GM23338 (cell line): ENCODE results near the gene NAPA.

Experiments used
- CREB1 ChIP-seq: fragments of 250-450 bp; sonication (Bioruptor Pico); IDR thresholded peaks from 2 replicates; pipeline ENCODE4 v1.5.0; 2020; ENCODE audit warnings: low read depth, mild to moderate bottlenecking, moderate library complexity
- ETS1 ChIP-seq: IDR thresholded peaks from 2 replicates; pipeline ENCODE4 v1.6.1; 2016; ENCODE audit warnings: antibody characterized with exemption
- EZH2 ChIP-seq: fragments of 200-600 bp; sonication (generic); IDR thresholded peaks from one replicate; pipeline ENCODE4 v1.8.0; 2017; ENCODE audit warnings: antibody characterized with exemption, mild to moderate bottlenecking, low read depth; ENCODE audit not compliant: unreplicated experiment
- EZH2phosphoT487 ChIP-seq: fragments of 200-600 bp; sonication (generic); IDR thresholded peaks from one replicate; pipeline ENCODE4 v1.8.1; 2018; ENCODE audit warnings: antibody characterized with exemption; ENCODE audit not compliant: unreplicated experiment
- JUNB ChIP-seq: IDR thresholded peaks from one replicate; pipeline ENCODE4 v1.6.1; 2016; ENCODE audit warnings: antibody characterized with exemption; ENCODE audit not compliant: unreplicated experiment
- NANOG ChIP-seq: IDR thresholded peaks from 2 replicates; pipeline ENCODE4 v1.6.1; 2016; ENCODE audit warnings: antibody characterized with exemption, borderline replicate concordance
- POLR2AphosphoS5 ChIP-seq: IDR thresholded peaks from 2 replicates; pipeline ENCODE4 v1.6.1; 2016; ENCODE audit warnings: antibody characterized with exemption, low read depth
- ZNF114 ChIP-seq: fragments of 250-450 bp; sonication (Bioruptor Pico); IDR thresholded peaks from 2 replicates; pipeline ENCODE4 v1.5.0; 2020; ENCODE audit warnings: mild to moderate bottlenecking, moderate library complexity
- ZNF331 ChIP-seq: fragments of 250-450 bp; sonication (Bioruptor Pico); IDR thresholded peaks from 2 replicates; pipeline ENCODE4 v1.5.0; 2020; ENCODE audit warnings: low read depth, mild to moderate bottlenecking, moderate library complexity
- TF ChIP-seq, protein P1 (sequence below), 2 experiments: fragments of 200-600 bp in 1 of 2; sonication (generic) in 1 of 2; conservative IDR thresholded peaks; 2 replicates each; pipeline versions ENCODE4 v1.5.1 to v1.6.1; 2016 to 2017; ENCODE audit warnings: antibody characterized with exemption in 2 of 2, low read depth in 2 of 2, mild to moderate bottlenecking in 2 of 2, moderate library complexity in 1 of 2
- TF ChIP-seq, protein P2 (sequence below): IDR thresholded peaks from one replicate; pipeline ENCODE4 v1.6.1; 2018; ENCODE audit warnings: antibody characterized with exemption; ENCODE audit not compliant: unreplicated experiment

GRCh38 chr19:47469719-47470118, 45.1 kb downstream of the NAPA start:
- TF ChIP-seq, protein P1, sequence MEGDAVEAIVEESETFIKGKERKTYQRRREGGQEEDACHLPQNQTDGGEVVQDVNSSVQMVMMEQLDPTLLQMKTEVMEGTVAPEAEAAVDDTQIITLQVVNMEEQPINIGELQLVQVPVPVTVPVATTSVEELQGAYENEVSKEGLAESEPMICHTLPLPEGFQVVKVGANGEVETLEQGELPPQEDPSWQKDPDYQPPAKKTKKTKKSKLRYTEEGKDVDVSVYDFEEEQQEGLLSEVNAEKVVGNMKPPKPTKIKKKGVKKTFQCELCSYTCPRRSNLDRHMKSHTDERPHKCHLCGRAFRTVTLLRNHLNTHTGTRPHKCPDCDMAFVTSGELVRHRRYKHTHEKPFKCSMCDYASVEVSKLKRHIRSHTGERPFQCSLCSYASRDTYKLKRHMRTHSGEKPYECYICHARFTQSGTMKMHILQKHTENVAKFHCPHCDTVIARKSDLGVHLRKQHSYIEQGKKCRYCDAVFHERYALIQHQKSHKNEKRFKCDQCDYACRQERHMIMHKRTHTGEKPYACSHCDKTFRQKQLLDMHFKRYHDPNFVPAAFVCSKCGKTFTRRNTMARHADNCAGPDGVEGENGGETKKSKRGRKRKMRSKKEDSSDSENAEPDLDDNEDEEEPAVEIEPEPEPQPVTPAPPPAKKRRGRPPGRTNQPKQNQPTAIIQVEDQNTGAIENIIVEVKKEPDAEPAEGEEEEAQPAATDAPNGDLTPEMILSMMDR (conservative IDR thresholded peaks at IDR 0.05; ENCODE audit: low read depth in 2 of 2) = no peak
- no peak for TF ChIP-seq EZH2
- TF ChIP-seq, protein P2, sequence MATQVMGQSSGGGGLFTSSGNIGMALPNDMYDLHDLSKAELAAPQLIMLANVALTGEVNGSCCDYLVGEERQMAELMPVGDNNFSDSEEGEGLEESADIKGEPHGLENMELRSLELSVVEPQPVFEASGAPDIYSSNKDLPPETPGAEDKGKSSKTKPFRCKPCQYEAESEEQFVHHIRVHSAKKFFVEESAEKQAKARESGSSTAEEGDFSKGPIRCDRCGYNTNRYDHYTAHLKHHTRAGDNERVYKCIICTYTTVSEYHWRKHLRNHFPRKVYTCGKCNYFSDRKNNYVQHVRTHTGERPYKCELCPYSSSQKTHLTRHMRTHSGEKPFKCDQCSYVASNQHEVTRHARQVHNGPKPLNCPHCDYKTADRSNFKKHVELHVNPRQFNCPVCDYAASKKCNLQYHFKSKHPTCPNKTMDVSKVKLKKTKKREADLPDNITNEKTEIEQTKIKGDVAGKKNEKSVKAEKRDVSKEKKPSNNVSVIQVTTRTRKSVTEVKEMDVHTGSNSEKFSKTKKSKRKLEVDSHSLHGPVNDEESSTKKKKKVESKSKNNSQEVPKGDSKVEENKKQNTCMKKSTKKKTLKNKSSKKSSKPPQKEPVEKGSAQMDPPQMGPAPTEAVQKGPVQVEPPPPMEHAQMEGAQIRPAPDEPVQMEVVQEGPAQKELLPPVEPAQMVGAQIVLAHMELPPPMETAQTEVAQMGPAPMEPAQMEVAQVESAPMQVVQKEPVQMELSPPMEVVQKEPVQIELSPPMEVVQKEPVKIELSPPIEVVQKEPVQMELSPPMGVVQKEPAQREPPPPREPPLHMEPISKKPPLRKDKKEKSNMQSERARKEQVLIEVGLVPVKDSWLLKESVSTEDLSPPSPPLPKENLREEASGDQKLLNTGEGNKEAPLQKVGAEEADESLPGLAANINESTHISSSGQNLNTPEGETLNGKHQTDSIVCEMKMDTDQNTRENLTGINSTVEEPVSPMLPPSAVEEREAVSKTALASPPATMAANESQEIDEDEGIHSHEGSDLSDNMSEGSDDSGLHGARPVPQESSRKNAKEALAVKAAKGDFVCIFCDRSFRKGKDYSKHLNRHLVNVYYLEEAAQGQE = no peak
- no peak for TF ChIP-seq CREB1 (CRISPR knock-in tag)
- no peak for TF ChIP-seq POLR2AphosphoS5
- no peak for TF ChIP-seq JUNB
- TF ChIP-seq NANOG = no peak
- TF ChIP-seq EZH2phosphoT487 = no peak
- TF ChIP-seq ZNF114 (CRISPR knock-in tag) = no peak
- TF ChIP-seq ZNF331 = no peak
- TF ChIP-seq ETS1 = no peak
